ENCODE measurements around the gene DUXA. TPM values are rescaled to one million over a fixed set of nuclear protein-coding genes. Genes with fewer than 3 reads are reported as not detected.

Gene DUXA
- total RNA-seq, 2 donors from 2014 or later, result not detected

Other genes with a start within 250 kb of the DUXA start
- not detected for gene USP29, start 47.5 kb downstream of the DUXA start, total RNA-seq
- gene ZIM3, start 22.3 kb downstream of the DUXA start, total RNA-seq, result not detected
- gene ZNF264, start 24.0 kb upstream of the DUXA start, total RNA-seq, result 10 to 100 TPM; 23.9 to 26.3 TPM
- gene AURKC, start 63.5 kb upstream of the DUXA start, total RNA-seq, result under 1 TPM; 0.30 to 0.69 TPM
- gene ZNF805, start 73.1 kb upstream of the DUXA start, total RNA-seq, result 10 to 100 TPM in 1 of 2 donors, 1 to 10 TPM in 1; 6.2 to 11.4 TPM
- gene ZNF460, start 113.0 kb upstream of the DUXA start, total RNA-seq, result 10 to 100 TPM; 28.5 to 35.1 TPM
- 1 to 10 TPM; 3.2 to 3.7 TPM for gene ZNF543, start 153.0 kb upstream of the DUXA start, total RNA-seq
- 1 to 10 TPM; 3.6 TPM for gene ZNF304, start 183.8 kb upstream of the DUXA start, total RNA-seq
- gene TRAPPC2B, start 196.1 kb upstream of the DUXA start, total RNA-seq, result 1 to 10 TPM; 3.8 to 4.6 TPM
- gene ZNF547, start 196.1 kb upstream of the DUXA start, total RNA-seq, result 1 to 10 TPM; 1.2 to 2.3 TPM
- 1 to 10 TPM; 6.5 to 7.6 TPM for gene ZNF548, start 222.4 kb upstream of the DUXA start, total RNA-seq
- 1 to 10 TPM; 6.2 to 6.9 TPM for gene ZNF17, start 243.7 kb upstream of the DUXA start, total RNA-seq

Data from colonic mucosa (tissue), 2 donors.